Esophagus squamous epithelium (tissue), 5 donors: ENCODE results near the gene KDM4C. TPM values are rescaled to one million over a fixed set of nuclear protein-coding genes. Genes with fewer than 3 reads are reported as not detected.
"Not testable (repeated sequence)": the region's sequence is repeated elsewhere in the genome, so short reads cannot be mapped to it uniquely, and the experiment has no call there.

ENCODE experiments used
- DNase-seq: peaks from one replicate; lab custom pipeline; 2025; lab: John Stamatoyannopoulos, UW
- H3K27ac ChIP-seq, 4 donors: fragments of 200-600 bp; sonication (generic); one replicate each; pipeline ENCODE4 v1.5.1; 2016 to 2019; ENCODE audit warnings: mild to moderate bottlenecking in 1 of 4
- H3K27me3 ChIP-seq, 4 donors: fragments of 200-600 bp; sonication (generic); 1 replicate in 3 of 4; 2 replicates in 1 of 4; pipeline versions ENCODE4 v1.5.1 to v1.6.0; 2017 to 2021; ENCODE audit warnings: antibody characterized with exemption in 1 of 4
- H3K36me3 ChIP-seq, 3 donors: fragments of 200-600 bp; sonication (generic); one replicate each; pipeline ENCODE4 v1.5.1; 2016 to 2019
- H3K4me1 ChIP-seq, 3 donors: fragments of 200-600 bp; sonication (generic); one replicate each; pipeline ENCODE4 v1.5.1; 2017 to 2019
- H3K4me3 ChIP-seq, 4 donors: fragments of 200-600 bp; sonication (generic); 1 replicate in 3 of 4; 2 replicates in 1 of 4; pipeline ENCODE4 v1.5.1; 2016 to 2019; ENCODE audit warnings: mild to moderate bottlenecking in 2 of 4, moderate library complexity in 1 of 4
- H3K9me3 ChIP-seq, 3 donors: fragments of 200-600 bp; sonication (generic); one replicate each; pipeline ENCODE4 v1.5.1; 2016 to 2019
- CTCF ChIP-seq, 6 experiments: fragments of 450-650 bp in 4 of 6; fragments of 200-600 bp in 2 of 6; sonication (generic) in 2 of 6; IDR thresholded peaks; one replicate each; pipeline ENCODE4 v1.5.1; 2016 to 2019; ENCODE audit warnings: antibody characterized with exemption in 6 of 6, mild to moderate bottlenecking in 4 of 6, moderate library complexity in 4 of 6
- POLR2A ChIP-seq, 4 donors: fragments of 450-650 bp; IDR thresholded peaks; one replicate each; pipeline ENCODE4 v1.6.1; 2017; ENCODE audit warnings: antibody characterized with exemption in 4 of 4, mild to moderate bottlenecking in 4 of 4, moderate library complexity in 3 of 4
- WGBS, 2 donors: methylation state at CpG; one replicate each; pipeline ENCODE4 v1.1.5; 2018; 5-methylcytosine and 5-hydroxymethylcytosine counted together
- intact Hi-C: fragments of 100-400 bp; cut with DNase I; formaldehyde crosslinking; loops from one replicate; pipeline ENCODE4 v1.15.0; 2022
- total RNA-seq, 4 donors: library from RNA; depleted of rRNA; stranded (reverse); fragments of >200 nt; gene quantifications; one replicate each; pipeline ENCODE4 v1.1.0, GENCODE V29; 2016
- donor health status: DM: yes; HTN: yes; CAD: no.

Gene KDM4C
- total RNA-seq, 4 donors from 2014 or later, result 12.5 to 43.9 (median 22.9) TPM

- intact Hi-C loops, result no loop called here
- H3K27me3 ChIP-seq, result no peaks in the 10 kb centered on the region
- no peak overlapping the region for H3K27ac ChIP-seq
- H3K36me3 ChIP-seq, result no peaks in the 10 kb centered on the region
- H3K9me3 ChIP-seq, result no peaks in the 10 kb centered on the region
- no peak for TF ChIP-seq CTCF (IDR thresholded peaks at IDR 0.05)
- TF ChIP-seq POLR2A (IDR thresholded peaks at IDR 0.05), result no peak
- DNase-seq, result no peak
- no peak overlapping the region for H3K4me3 ChIP-seq
- peaks cover 5 to 44% (median 6%) of the 10 kb centered on the region in 3 donors for H3K4me1 ChIP-seq
Measured at GRCh38 chr9:6764523-6764922, 6.8 kb downstream of the KDM4C start.

GRCh38 chr9:6764950-6765349 lies 7.2 kb downstream of the KDM4C start:
- no peak for TF ChIP-seq POLR2A (IDR thresholded peaks at IDR 0.05)
- TF ChIP-seq CTCF (IDR thresholded peaks at IDR 0.05), result no peak

GRCh38 chr9:6765396-6765795 lies 7.6 kb downstream of the KDM4C start:
- no peak for DNase-seq
- Histone ChIP-seq H3K27me3 (no peaks in the 10 kb centered on the region), H3K4me3 (no peak overlapping the region), H3K27ac (no peak overlapping the region), H3K36me3 (no peaks in the 10 kb centered on the region), H3K4me1 (peaks cover 0 to 40% (median 0%) of the 10 kb centered on the region in 3 donors), H3K9me3 (no peaks in the 10 kb centered on the region)
- no peak for TF ChIP-seq POLR2A (IDR thresholded peaks at IDR 0.05)
- no peak for TF ChIP-seq CTCF (IDR thresholded peaks at IDR 0.05)
- intact Hi-C loops, result no loop called here
- 82 to 85% methylated on average over 3 of the region's 3 CpGs for WGBS, 2 donors

More at GRCh38 chr9:6764950-6765349, 7.2 kb downstream of the KDM4C start:
- no peak overlapping the region for H3K4me3 ChIP-seq
- no peaks in the 10 kb centered on the region for H3K27me3 ChIP-seq
- DNase-seq, result no peak
- no peaks in the 10 kb centered on the region for H3K36me3 ChIP-seq
- intact Hi-C loops, result no loop called here
- WGBS, 2 donors, result 92 to 97% methylated on average over 1 of the region's 1 CpG
- H3K4me1 ChIP-seq, result peaks cover under 1 to 44% (median 2%) of the 10 kb centered on the region in 3 donors
- H3K9me3 ChIP-seq, result no peaks in the 10 kb centered on the region
- no peak overlapping the region for H3K27ac ChIP-seq

- TF ChIP-seq POLR2A (IDR thresholded peaks at IDR 0.05), result no peak
- no peak for TF ChIP-seq CTCF (IDR thresholded peaks at IDR 0.05)
- Histone ChIP-seq H3K27ac (no peak overlapping the region), H3K4me3 (no peak overlapping the region), H3K27me3 (no peaks in the 10 kb centered on the region), H3K9me3 (no peaks in the 10 kb centered on the region), H3K4me1 (peaks cover 0 to 28% (median 0%) of the 10 kb centered on the region in 3 donors), H3K36me3 (no peaks in the 10 kb centered on the region)
- DNase-seq, result no peak
- intact Hi-C loops, result no loop called here
- 90 to 95% methylated on average over 3 of the region's 3 CpGs for WGBS, 2 donors
Measured at GRCh38 chr9:6766606-6767005, 8.8 kb downstream of the KDM4C start.

- 82% methylated on average over 4 of the region's 4 CpGs for WGBS, 2 donors
- H3K4me1 ChIP-seq, result peaks cover 0 to 28% (median 0%) of the 10 kb centered on the region in 3 donors
- H3K36me3 ChIP-seq, H3K9me3 ChIP-seq, intact Hi-C loops, H3K27ac ChIP-seq, H3K27me3 ChIP-seq, H3K4me3 ChIP-seq, DNase-seq: not testable (repeated sequence)
Measured at GRCh38 chr9:6768587-6768986, 10.8 kb downstream of the KDM4C start.

- Histone ChIP-seq H3K36me3 (no peaks in the 10 kb centered on the region), H3K4me1 (peaks cover 0 to 10% (median 0%) of the 10 kb centered on the region in 3 donors), H3K27ac (no peak overlapping the region), H3K9me3 (no peaks in the 10 kb centered on the region), H3K27me3 (no peaks in the 10 kb centered on the region), H3K4me3 (no peak overlapping the region)
- TF ChIP-seq POLR2A (IDR thresholded peaks at IDR 0.05), result no peak
- TF ChIP-seq CTCF (IDR thresholded peaks at IDR 0.05), result no peak
- intact Hi-C loops, result no loop called here
- DNase-seq, result no peak
- WGBS, 2 donors, result 92% methylated on average over 2 of the region's 2 CpGs; no CpG with 5 or more reads in 1 of the 2 donors
Measured at GRCh38 chr9:6771722-6772121, 13.9 kb downstream of the KDM4C start.
